ENCODE results near the gene ABHD14A.
"Not testable (repeated sequence)": the region's sequence is repeated elsewhere in the genome, so short reads cannot be mapped to it uniquely, and the experiment has no call there.

ABHD14A gene

DNA sequence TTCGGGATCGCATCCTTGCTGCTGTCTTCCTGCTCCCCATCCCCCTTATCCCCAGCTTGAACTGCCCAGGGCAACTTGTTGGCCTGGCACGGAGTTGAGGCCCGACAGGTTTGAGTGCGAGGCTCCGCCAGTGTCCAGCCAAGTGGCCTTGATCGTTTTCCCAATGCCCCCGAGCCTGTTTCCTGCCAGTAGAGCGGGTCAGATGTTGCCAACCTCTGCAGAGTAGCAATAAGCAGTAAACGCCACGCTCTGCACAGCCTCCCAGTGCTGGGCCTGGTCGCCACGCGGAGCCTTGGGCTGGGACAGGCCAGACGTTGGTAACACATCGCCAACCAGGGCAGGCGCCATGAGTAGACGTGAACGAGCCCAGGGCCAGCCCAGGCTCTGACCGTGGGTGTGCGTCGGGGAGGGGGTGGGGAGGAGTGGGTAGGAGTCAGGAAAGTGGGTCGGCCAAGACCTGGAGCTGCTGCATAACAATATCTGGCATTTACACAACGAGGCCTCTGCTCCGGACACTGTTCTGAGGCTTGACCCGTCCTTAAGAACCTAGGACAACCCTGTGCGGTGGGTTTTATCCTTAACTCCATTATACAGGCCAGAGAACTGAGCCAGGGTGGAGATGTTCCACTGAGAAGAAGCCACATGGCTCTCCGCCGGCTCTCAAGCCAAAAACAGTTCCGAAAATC, 444 bp upstream of the ABHD14A start:
- DNase-seq (ENCODE audit: low read depth) = no peak

- no peak for DNase-seq (ENCODE audit: low read depth)
These were observed 1.1 kb downstream of the ABHD14A start for GRCh38 chr3:51975852-51976549.

DNA sequence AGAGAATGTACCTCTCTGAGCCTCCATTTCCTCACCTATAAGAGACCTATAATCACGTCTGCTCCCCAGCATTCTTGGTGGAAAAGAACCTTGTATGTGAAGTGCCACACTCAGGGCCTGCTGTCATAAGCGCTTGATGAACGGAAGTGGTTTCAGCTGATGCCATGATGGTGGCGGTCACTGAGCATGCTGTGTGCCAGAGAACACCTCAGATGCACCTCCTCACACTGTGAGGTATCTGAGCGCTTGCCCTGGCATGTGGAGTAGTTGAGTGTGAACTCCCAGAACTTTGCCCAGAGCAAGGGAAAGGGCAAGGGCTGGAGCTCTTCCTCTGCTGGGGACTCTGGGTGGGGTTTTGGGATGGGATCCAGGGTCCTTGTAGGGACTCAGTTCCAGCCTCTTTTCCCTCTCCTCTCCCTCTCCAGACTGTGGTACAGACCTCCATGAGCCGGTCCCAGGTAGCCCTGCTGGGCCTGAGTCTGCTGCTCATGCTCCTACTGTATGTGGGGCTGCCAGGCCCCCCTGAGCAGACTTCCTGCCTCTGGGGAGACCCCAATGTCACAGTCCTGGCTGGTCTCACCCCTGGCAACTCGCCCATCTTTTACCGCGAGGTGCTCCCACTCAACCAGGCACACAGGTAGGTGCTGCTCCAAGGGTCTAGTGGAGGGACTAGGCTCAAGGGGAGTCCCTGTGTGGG, 2.7 kb downstream of the ABHD14A start:
- DNase-seq (ENCODE audit: low read depth) = no peak

DNA sequence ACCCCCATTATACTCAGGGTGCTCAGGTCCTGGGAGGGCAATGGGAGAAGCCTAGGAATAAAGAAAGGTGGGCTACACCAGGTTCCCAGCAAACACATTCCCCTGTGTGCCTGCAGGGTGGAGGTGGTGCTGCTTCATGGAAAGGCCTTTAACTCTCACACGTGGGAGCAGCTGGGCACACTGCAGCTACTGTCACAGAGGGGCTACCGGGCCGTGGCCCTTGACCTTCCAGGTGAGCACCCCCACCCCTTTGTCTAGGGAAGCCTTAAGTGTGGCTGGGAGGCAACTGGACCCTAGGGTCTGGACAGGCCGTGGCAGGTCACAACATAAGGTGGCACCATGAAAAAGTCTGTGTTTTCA, 3.3 kb downstream of the ABHD14A start:
- DNase-seq (ENCODE audit: low read depth) = no peak

DNA sequence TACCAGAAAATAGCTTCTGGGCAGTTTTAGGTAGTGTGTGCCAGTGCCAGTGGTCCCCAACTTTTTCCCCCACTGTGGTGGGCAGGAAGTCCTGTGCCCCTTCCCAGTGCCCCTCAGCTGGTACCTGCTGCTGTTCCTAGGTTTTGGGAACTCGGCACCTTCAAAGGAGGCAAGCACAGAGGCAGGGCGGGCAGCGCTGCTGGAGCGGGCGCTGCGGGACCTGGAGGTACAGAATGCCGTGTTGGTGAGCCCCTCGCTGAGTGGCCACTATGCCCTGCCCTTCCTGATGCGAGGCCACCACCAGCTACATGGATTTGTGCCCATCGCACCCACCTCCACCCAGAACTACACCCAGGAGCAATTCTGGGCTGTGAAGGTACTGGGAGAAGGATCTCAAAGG, 5.4 kb downstream of the ABHD14A start:
- no peak for DNase-seq (ENCODE audit: low read depth)

DNA sequence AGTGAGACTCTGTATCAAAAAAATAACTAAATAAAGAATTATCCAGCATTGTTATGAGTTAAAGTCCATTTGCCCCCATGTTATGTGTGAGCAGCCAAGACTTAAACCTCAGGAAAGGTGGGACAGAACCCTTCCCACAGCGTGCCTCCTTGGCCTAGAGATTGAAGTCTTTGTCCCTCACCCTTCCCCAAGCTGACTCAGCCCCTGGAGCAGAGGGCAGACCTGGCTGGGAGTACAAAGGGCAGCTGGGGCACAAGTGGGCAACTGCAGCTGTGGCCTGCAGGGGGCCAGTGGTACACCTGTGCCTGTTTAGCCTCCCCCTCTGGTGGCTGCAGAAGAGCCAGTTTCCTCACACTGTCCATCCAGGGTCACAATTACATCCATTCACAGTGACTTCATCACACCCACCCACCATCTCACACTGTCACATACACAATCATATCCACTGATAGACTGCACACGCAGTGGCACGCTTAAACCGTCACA, 7.5 kb downstream of the ABHD14A start:
- DNase-seq (ENCODE audit: low read depth) = no peak

- DNase-seq (ENCODE audit: low read depth) = peak; percentile 49
These were observed 8.1 kb downstream of the ABHD14A start, which contains the start of gene ACY1 for GRCh38 chr3:51982838-51983577. TSS of gene ACY1 (plus strand) at chr3:51983535. CDS start at chr3:51984065, 530 bp downstream.

DNA sequence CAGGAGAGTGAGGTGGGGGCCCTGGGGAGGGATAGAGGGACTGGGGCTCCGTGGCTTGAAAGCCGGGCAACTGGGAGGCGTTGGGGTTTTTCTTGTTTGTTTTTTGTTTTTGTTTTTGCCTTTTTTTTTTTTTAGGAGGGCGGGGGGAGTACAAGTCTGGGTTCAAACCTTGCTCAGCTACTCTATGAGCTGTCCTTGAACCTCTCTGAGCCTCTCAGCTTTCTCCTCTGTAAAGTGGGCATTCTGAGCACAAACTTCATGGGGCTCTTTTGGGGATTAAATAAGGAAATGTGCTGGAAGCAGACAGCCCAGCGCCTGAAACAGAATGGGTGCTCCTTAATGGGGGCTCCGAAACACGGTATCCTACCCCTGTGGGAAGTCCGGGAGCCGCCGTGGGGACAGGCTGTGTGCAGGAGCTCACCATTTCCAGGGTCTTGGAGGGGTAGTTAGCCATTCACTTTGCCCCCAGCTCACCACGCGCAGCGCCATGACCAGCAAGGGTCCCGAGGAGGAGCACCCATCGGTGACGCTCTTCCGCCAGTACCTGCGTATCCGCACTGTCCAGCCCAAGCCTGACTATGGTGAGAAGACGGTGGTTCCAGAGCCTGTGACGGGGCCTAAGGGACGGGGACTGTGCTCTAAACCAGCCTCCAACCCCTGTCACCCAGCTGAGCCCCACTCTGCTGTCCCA, 8.9 kb downstream of the ABHD14A start:
- DNase-seq (ENCODE audit: low read depth) = no peak

GRCh38 chr3:51984269-51984647, 9.4 kb downstream of the ABHD14A start:
- DNase-seq (ENCODE audit: low read depth) = no peak

DNA sequence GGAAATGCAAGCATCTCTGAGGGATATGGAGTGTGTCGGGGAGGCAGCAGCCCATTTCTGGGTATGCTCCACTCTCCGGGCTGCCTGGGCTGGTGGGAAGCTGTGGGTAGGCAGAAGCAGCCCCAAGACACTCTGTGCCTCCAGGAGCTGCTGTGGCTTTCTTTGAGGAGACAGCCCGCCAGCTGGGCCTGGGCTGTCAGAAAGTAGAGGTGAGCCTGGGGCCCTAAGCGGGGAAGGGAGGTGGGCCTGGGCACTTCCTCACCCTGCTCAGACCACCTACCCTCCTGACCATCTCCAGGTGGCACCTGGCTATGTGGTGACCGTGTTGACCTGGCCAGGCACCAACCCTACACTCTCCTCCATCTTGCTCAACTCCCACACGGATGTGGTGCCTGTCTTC, 10.2 kb downstream of the ABHD14A start:
- DNase-seq (ENCODE audit: low read depth) = no peak

- DNase-seq (ENCODE audit: low read depth) = no peak
These were observed 11.4 kb downstream of the ABHD14A start for GRCh38 chr3:51986010-51986947.

DNA sequence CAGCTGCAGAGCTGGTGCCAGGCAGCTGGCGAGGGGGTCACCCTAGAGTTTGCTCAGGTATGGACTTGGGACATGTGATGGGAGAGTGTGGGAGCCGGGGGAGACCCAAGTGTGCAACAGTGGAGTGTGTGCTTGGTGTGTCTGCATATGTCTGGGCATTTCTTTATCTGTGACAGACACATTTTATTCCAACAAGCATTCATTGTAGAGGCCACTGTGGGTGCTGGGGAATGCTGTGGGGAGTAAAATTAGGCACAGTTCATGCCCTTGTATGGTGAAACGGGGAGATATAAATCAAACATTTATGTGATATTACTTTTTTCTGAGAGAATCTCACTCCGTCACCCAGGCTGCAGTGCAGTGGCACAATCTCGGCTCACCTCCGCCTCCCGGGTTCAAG, 12.7 kb downstream of the ABHD14A start:
- DNase-seq (ENCODE audit: low read depth) = no peak

DNA sequence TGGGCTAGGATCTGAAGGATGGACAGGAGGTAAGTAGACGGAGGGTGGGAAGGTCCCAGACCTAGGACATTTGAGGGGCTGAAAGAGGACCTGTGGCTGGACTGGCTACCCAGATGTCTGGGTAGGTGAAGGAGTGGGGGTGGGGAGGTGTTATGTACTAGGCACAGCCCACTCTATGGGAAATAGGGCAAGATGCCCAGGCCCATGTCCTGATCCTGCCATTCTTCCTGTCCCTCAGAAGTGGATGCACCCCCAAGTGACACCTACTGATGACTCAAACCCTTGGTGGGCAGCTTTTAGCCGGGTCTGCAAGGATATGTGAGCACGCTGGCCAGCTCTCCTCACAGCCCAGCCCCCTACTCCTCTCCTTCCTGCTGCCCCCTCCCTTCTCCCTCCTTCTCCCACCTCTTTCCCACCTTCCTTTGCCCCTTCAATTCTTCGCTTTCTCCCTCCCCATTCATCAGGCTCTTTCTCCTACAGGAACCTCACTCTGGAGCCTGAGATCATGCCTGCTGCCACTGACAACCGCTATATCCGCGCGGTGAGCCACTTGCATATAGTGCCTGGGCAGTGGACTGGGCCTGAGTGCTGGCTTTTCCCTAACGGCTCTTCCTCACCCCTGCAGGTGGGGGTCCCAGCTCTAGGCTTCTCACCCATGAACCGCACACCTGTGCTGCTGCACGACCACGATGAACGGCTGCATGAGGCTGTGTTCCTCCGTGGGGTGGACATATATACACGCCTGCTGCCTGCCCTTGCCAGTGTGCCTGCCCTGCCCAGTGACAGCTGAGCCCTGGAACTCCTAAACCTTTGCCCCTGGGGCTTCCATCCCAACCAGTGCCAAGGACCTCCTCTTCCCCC, 13.7 kb downstream of the ABHD14A start:
- DNase-seq (ENCODE audit: low read depth) = no peak

- not testable (repeated sequence) for DNase-seq (ENCODE audit: low read depth)
These were observed 15.7 kb downstream of the ABHD14A start for GRCh38 chr3:51990501-51990971.

DNA sequence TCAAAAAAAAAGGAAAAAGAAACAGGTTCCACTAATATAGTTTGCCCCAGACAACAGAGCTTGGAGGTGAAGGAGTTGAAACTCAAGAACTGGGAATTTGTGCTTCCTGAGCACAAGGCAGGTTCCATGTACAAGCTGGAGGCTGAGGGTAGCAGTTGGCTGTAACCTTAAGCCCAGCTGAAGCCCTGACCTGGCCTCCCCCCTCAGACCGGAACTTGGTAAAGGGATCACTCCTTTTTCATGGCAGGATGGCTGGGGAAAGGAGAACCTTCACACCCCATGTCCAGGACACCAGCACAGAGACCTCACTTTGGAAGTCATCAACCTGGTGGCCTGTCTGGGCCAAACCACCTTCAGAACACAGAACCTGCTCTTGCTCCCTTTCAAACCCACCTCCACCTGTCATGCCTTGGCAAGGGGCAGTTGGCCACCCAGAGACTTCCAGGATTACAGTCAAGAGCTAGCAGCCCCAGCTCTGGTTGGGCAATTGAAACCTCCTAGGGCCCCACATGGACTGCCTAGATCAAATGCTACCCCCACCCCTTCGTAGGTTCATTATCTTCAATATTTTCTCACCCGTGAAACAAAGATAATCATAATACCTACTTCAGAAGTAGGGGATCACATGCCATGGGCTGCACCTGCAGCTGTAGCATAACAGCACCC, 17.3 kb downstream of the ABHD14A start:
- no peak for DNase-seq (ENCODE audit: low read depth)

DNA sequence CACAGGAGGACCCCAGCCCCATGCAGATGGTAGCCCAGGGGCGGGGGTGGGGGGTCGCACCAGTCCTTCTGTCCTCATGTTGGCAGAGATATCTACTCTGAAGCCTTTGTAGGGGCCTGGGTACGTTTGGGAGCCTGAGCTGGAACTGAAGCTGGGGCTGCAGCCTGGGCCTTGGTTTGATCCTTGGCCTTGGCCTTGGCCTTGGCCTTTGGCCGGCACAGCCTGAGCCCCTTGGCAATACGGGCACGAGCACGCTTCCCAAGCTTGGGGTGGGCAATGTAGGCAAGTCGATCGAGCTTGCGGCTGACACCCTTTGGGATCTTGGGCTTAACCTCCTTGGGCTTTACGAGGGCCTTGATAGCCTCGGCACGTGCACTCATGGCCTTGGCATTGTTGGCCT, 18.8 kb downstream of the ABHD14A start:
- DNase-seq (ENCODE audit: low read depth) = not testable (repeated sequence)

DNA sequence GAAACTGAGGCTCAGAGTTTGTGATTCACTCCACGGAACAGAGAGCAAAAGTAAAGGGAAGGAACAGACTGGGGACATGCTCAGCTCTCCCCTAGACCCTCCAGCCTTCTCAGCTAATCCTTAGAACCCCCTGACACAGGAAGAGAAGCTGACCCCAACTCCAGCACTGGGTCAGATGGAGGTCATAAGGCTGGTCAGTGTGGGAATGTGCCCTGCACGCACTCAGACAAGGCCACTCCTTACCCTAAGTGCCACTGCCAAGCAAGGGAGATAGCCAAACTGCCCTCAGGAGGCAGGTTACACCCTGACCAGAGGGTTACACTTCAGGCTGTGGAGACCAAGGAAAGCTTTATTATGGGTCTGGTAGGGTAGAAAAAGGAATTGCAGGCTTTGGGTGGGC, 19.7 kb downstream of the ABHD14A start:
- no peak for DNase-seq (ENCODE audit: low read depth)

GRCh38 chr3:51995346-51996163, 20.7 kb downstream of the ABHD14A start, which contains the start of gene RPL29:
TSS of gene RPL29 (minus strand) at chr3:51995895. CDS start at chr3:51995461, 434 bp downstream.
- peak; percentile 87 for DNase-seq (ENCODE audit: low read depth)
